ENCODE data around the gene SPAG5. TPM values are rescaled to one million over a fixed set of nuclear protein-coding genes. Genes with fewer than 3 reads are reported as not detected.

The SPAG5 gene
- total RNA-seq, 1 experiment from 2014 or later: 219 TPM

DNA sequence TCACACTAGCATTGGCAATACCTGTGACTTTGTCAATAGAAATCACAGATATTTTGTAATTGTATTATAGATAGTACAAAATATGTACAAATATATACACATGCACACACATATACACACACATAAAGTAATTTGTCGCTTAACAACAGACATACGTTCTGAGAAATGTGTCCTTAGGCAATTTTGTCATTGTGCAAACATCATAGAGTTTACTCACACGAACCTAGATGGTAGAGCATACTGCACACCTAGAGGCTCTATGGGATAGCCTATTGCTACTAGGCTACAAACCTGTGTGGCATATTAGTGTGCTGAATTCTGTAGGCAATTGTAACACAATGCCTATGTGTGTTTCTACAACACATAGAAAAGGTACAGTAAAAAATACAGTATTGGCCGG is 57.4 kb downstream of the SPAG5 start:
- no peak overlapping the region for H3K4me3 ChIP-seq (ENCODE audit: low read depth, low read length, poor library complexity, severe bottlenecking)
- no peaks in the 10 kb centered on the region for H3K27me3 ChIP-seq (replicated peaks; ENCODE audit: insufficient read depth, low read depth, low read length, poor library complexity)
- TF ChIP-seq EZH2 (IDR thresholded peaks at IDR 0.05; ENCODE audit: borderline replicate concordance, low read depth, low read length, poor library complexity, severe bottlenecking) (no peak), CTCF (conservative IDR thresholded peaks at IDR 0.05; ENCODE audit: low read depth, low read length) (no peak)
- BruUV-seq (replicated peaks): no TSS peak
- ChIA-PET POLR2A (ENCODE audit: low non-redundant PET) (no interaction called here), CTCF (interaction anchor here (0.7 kb wide), 1 partner anchor 186 kb away, joined by 10 read pairs; no protein-coding TSS in a partner anchor)
- H3K4me1 ChIP-seq (ENCODE audit: insufficient read depth, low read length, poor library complexity, severe bottlenecking): no peaks in the 10 kb centered on the region
- H3K27ac ChIP-seq (ENCODE audit: low read depth, low read length, poor library complexity, severe bottlenecking): no peak overlapping the region
- H3K36me3 ChIP-seq (ENCODE audit: insufficient read depth, low read length, poor library complexity, severe bottlenecking): no peaks in the 10 kb centered on the region
- intact Hi-C loops (cut with micrococcal nuclease; ENCODE audit: unreplicated experiment): no loop called here
- H3K9me3 ChIP-seq (ENCODE audit: low read depth, low read length, poor library complexity, severe bottlenecking): no peaks in the 10 kb centered on the region
- DNase-seq (ENCODE audit: low spot score): no peak

GRCh38 chr17:28540231-28540630 is 58.6 kb downstream of the SPAG5 start:
- Histone ChIP-seq H3K4me1 (ENCODE audit: insufficient read depth, low read length, poor library complexity, severe bottlenecking) (no peaks in the 10 kb centered on the region), H3K9me3 (ENCODE audit: low read depth, low read length, poor library complexity, severe bottlenecking) (no peaks in the 10 kb centered on the region), H3K4me3 (ENCODE audit: low read depth, low read length, poor library complexity, severe bottlenecking) (no peak overlapping the region), H3K36me3 (ENCODE audit: insufficient read depth, low read length, poor library complexity, severe bottlenecking) (no peaks in the 10 kb centered on the region), H3K27ac (ENCODE audit: low read depth, low read length, poor library complexity, severe bottlenecking) (no peak overlapping the region), H3K27me3 (replicated peaks; ENCODE audit: insufficient read depth, low read depth, low read length, poor library complexity) (no peaks in the 10 kb centered on the region)
- intact Hi-C loops (cut with micrococcal nuclease; ENCODE audit: unreplicated experiment): loop anchor here (1.0 kb wide), 1 partner anchor 46 kb away; no protein-coding TSS in a partner anchor
- no TSS peak for BruUV-seq (replicated peaks)
- ChIA-PET POLR2A (ENCODE audit: low non-redundant PET) (no interaction called here), CTCF (interaction anchor here (0.8 kb wide), 1 partner anchor 735 kb away, joined by 3 read pairs; no protein-coding TSS in a partner anchor)
- TF ChIP-seq EZH2 (IDR thresholded peaks at IDR 0.05; ENCODE audit: borderline replicate concordance, low read depth, low read length, poor library complexity, severe bottlenecking) (no peak), CTCF (conservative IDR thresholded peaks at IDR 0.05; ENCODE audit: low read depth, low read length) (no peak)
- no peak for DNase-seq (ENCODE audit: low spot score)

DNA sequence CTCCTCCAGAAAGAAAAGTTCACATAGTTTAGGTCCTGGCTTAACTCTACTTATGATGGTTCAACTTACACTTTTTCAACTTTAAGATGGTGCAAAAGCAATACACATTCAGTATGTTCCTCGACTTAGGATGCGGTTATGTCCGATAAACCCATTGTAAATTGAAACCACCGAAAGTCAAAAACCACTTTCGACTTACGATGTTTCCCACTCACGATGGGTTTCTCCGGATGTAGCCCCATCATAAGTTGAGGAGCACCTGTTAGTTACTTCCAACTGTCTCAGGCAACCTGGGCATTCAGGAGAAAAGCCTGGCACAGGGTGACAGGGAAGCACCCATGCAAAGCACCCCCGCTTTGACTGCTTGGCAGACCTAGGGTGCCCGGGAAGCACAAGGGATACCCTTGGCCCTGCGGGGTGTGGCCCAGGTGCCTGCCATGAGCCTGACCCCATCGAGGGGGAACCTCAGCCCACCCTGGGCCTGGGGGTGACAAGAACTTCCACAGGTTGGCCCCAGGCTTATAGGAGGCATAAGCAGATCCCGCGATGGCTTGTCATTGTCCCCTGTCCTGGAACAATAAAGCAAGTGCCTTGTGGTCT is 60.4 kb downstream of the SPAG5 start:
- H3K36me3 ChIP-seq (ENCODE audit: insufficient read depth, low read length, poor library complexity, severe bottlenecking): no peaks in the 10 kb centered on the region
- POLR2A ChIA-PET (ENCODE audit: low non-redundant PET): no interaction called here
- no peaks in the 10 kb centered on the region for H3K27me3 ChIP-seq (replicated peaks; ENCODE audit: insufficient read depth, low read depth, low read length, poor library complexity)
- BruUV-seq (replicated peaks): no TSS peak
- CTCF ChIA-PET: no interaction called here
- DNase-seq (ENCODE audit: low spot score): no peak
- intact Hi-C loops (cut with micrococcal nuclease; ENCODE audit: unreplicated experiment): no loop called here
- H3K27ac ChIP-seq (ENCODE audit: low read depth, low read length, poor library complexity, severe bottlenecking): no peak overlapping the region
- TF ChIP-seq EZH2 (IDR thresholded peaks at IDR 0.05; ENCODE audit: borderline replicate concordance, low read depth, low read length, poor library complexity, severe bottlenecking) (no peak), CTCF (conservative IDR thresholded peaks at IDR 0.05; ENCODE audit: low read depth, low read length) (no peak)
- H3K9me3 ChIP-seq (ENCODE audit: low read depth, low read length, poor library complexity, severe bottlenecking): no peaks in the 10 kb centered on the region
- H3K4me1 ChIP-seq (ENCODE audit: insufficient read depth, low read length, poor library complexity, severe bottlenecking): no peaks in the 10 kb centered on the region
- H3K4me3 ChIP-seq (ENCODE audit: low read depth, low read length, poor library complexity, severe bottlenecking): no peak overlapping the region

All from A673 (cell line).